H9 (cell line): ENCODE results near the gene PTPN13. TPM values are rescaled to one million over a fixed set of nuclear protein-coding genes. Genes with fewer than 3 reads are reported as not detected.

ENCODE experiments used
- DNase-seq: peaks from one replicate; pipeline ENCODE4 v3.0.0-alpha.2; 2017
- H2AFZ ChIP-seq: one replicate; pipeline ENCODE4 v1.6.1; 2013; ENCODE audit warnings: mild to moderate bottlenecking, low read length, control low read depth, moderate library complexity
- H2AK5ac ChIP-seq: 2 replicates; pipeline ENCODE4 v1.6.1; 2013; ENCODE audit warnings: low read length, control low read depth, mixed read lengths; ENCODE audit not compliant: insufficient read length
- H2BK120ac ChIP-seq: one replicate; pipeline ENCODE4 v1.6.1; 2013; ENCODE audit warnings: low read depth, mild to moderate bottlenecking, low read length, control low read depth, inconsistent platforms; ENCODE audit not compliant: poor library complexity, severe bottlenecking
- H2BK12ac ChIP-seq: 2 replicates; pipeline ENCODE4 v1.6.1; 2013; ENCODE audit warnings: low read length, control low read depth, mixed read lengths, low read depth; ENCODE audit not compliant: insufficient read length
- H2BK15ac ChIP-seq: 2 replicates; pipeline ENCODE4 v1.6.1; 2013; ENCODE audit warnings: low read depth, low read length, control low read depth
- H2BK20ac ChIP-seq: one replicate; pipeline ENCODE4 v1.6.1; 2013; ENCODE audit warnings: low read depth, mild to moderate bottlenecking, low read length, control low read depth, inconsistent platforms; ENCODE audit not compliant: poor library complexity, severe bottlenecking
- H2BK5ac ChIP-seq: 2 replicates; pipeline ENCODE4 v1.6.1; 2013; ENCODE audit warnings: low read length, control low read depth, mixed read lengths; ENCODE audit not compliant: insufficient read length
- H3K14ac ChIP-seq: 2 replicates; pipeline ENCODE4 v1.6.1; 2013; ENCODE audit warnings: low read length, control low read depth; ENCODE audit not compliant: insufficient read depth
- H3K18ac ChIP-seq: 2 replicates; pipeline ENCODE4 v1.6.1; 2013; ENCODE audit warnings: low read depth, mild to moderate bottlenecking, mixed read lengths, low read length, control low read depth; ENCODE audit not compliant: insufficient read length
- H3K23ac ChIP-seq: 2 replicates; pipeline ENCODE4 v1.6.1; 2013; ENCODE audit warnings: low read length, control low read depth, mixed read lengths, low read depth; ENCODE audit not compliant: insufficient read length
- H3K23me2 ChIP-seq: 2 replicates; pipeline ENCODE4 v1.6.1; 2013; ENCODE audit warnings: low read depth, mild to moderate bottlenecking, mixed read lengths, low read length, control low read depth; ENCODE audit not compliant: insufficient read length, poor library complexity, severe bottlenecking
- H3K27ac ChIP-seq: 2 replicates; pipeline ENCODE4 v1.5.1; 2013; ENCODE audit warnings: low read length, control low read depth, mixed read lengths, low read depth; ENCODE audit not compliant: insufficient read length
- H3K27me3 ChIP-seq: 2 replicates; pipeline ENCODE4 v1.6.1; 2013; ENCODE audit warnings: low read length, control low read depth, inconsistent platforms; ENCODE audit not compliant: insufficient read depth
- H3K4ac ChIP-seq: 2 replicates; pipeline ENCODE4 v1.6.1; 2013; ENCODE audit warnings: low read depth, mild to moderate bottlenecking, control low read depth, inconsistent platforms, low read length, moderate library complexity
- H3K4me1 ChIP-seq: 2 replicates; pipeline ENCODE4 v1.6.1; 2013; ENCODE audit warnings: low read length, control low read depth, inconsistent platforms; ENCODE audit not compliant: insufficient read depth
- H3K4me2 ChIP-seq: 2 replicates; pipeline ENCODE4 v1.6.1; 2013; ENCODE audit warnings: low read length, control low read depth, mixed read lengths; ENCODE audit not compliant: insufficient read length, insufficient read depth
- H3K56ac ChIP-seq: 2 replicates; pipeline ENCODE4 v1.6.1; 2013; ENCODE audit warnings: low read depth, mild to moderate bottlenecking, mixed read lengths, low read length, control low read depth; ENCODE audit not compliant: insufficient read length
- H3K79me1 ChIP-seq: 2 replicates; pipeline ENCODE4 v1.6.1; 2013; ENCODE audit warnings: low read depth, mild to moderate bottlenecking, moderate library complexity, low read length, control low read depth, inconsistent platforms; ENCODE audit not compliant: insufficient read depth, poor library complexity, severe bottlenecking
- H3K79me2 ChIP-seq: 2 replicates; pipeline ENCODE4 v1.6.1; 2013; ENCODE audit warnings: low read length, control low read depth, inconsistent platforms; ENCODE audit not compliant: insufficient read depth
- H3K9ac ChIP-seq: 2 replicates; pipeline ENCODE4 v1.6.1; 2013; ENCODE audit warnings: low read length, control low read depth, mixed read lengths; ENCODE audit not compliant: insufficient read length; ENCODE audit errors: extremely low read depth
- H3K9me3 ChIP-seq: one replicate; pipeline ENCODE4 v1.6.1; 2013; ENCODE audit warnings: low read depth, low read length, inconsistent platforms; ENCODE audit not compliant: control insufficient read depth
- H3T11ph ChIP-seq: one replicate; pipeline ENCODE4 v1.6.1; 2013; ENCODE audit warnings: mild to moderate bottlenecking, low read length, control low read depth, inconsistent platforms
- H4K20me1 ChIP-seq: one replicate; pipeline ENCODE4 v1.6.1; 2013; ENCODE audit not compliant: control insufficient read depth, insufficient read length, insufficient read depth
- H4K5ac ChIP-seq: 2 replicates; pipeline ENCODE4 v1.6.1; 2013; ENCODE audit warnings: low read depth, mild to moderate bottlenecking, mixed read lengths, low read length, control low read depth; ENCODE audit not compliant: insufficient read length
- H4K8ac ChIP-seq: replicated peaks from 2 replicates; pipeline ENCODE4 v1.6.1; 2013; ENCODE audit warnings: low read length, control low read depth, mixed read lengths, low read depth; ENCODE audit not compliant: insufficient read length
- H4K91ac ChIP-seq: 2 replicates; pipeline ENCODE4 v1.6.1; 2013; ENCODE audit warnings: low read depth, mild to moderate bottlenecking, moderate library complexity, mixed read lengths, low read length, control low read depth; ENCODE audit not compliant: insufficient read length
- H3K27ac Mint-ChIP-seq, 3 experiments: 2 replicates in 2 of 3; 3 replicates in 1 of 3; pipeline ENCODE4 v1.8.0; 2020 to 2021; ENCODE audit warnings: mixed read lengths in 3 of 3, mild to moderate bottlenecking in 1 of 3, moderate library complexity in 1 of 3
- H3K27me3 Mint-ChIP-seq: 2 replicates; pipeline ENCODE4 v1.8.0; 2021; ENCODE audit warnings: low read depth, mild to moderate bottlenecking, moderate library complexity, mixed read lengths
- H3K36me3 Mint-ChIP-seq, 3 experiments: 2 replicates in 2 of 3; 3 replicates in 1 of 3; pipeline ENCODE4 v1.8.0; 2020 to 2021; ENCODE audit warnings: low read depth in 3 of 3, mixed read lengths in 3 of 3; ENCODE audit not compliant: insufficient read depth in 1 of 3
- H3K4me1 Mint-ChIP-seq, 2 experiments: 2 replicates each; pipeline ENCODE4 v1.8.0; 2020; ENCODE audit warnings: mixed read lengths in 2 of 2
- H3K4me3 Mint-ChIP-seq, 2 experiments: 2 replicates in 1 of 2; 3 replicates in 1 of 2; pipeline ENCODE4 v1.8.0; 2020 to 2021; ENCODE audit warnings: mild to moderate bottlenecking in 2 of 2, mixed read lengths in 2 of 2, moderate library complexity in 1 of 2
- H3K9me3 Mint-ChIP-seq, 2 experiments: 2 replicates in 1 of 2; 3 replicates in 1 of 2; pipeline ENCODE4 v1.8.0; 2020; ENCODE audit warnings: mild to moderate bottlenecking in 2 of 2, mixed read lengths in 2 of 2, moderate library complexity in 1 of 2
- CTCF ChIP-seq: fragments of 200-600 bp; sonication (generic); conservative IDR thresholded peaks from 3 replicates; pipeline ENCODE4 v1.8.0; 2021; ENCODE audit warnings: antibody characterized with exemption, mild to moderate bottlenecking
- WGBS: extraction: QIAGEN DNeasy Blood & Tissue Kit; methylation state at CpG from one replicate; pipeline ENCODE4 v1.1.7; 2013; ENCODE audit warnings: missing lambda C conversion rate, low lambda C conversion rate, mixed read lengths; ENCODE audit not compliant: insufficient read length; ENCODE audit errors: extremely low coverage; 5-methylcytosine and 5-hydroxymethylcytosine counted together
- total RNA-seq: library from RNA; stranded (reverse); gene quantifications from 2 replicates; pipeline ENCODE4 v1.2.1, GENCODE V29; 2021

PTPN13 gene
- total RNA-seq, 1 experiment from 2014 or later, result 34.9 TPM

GRCh38 chr4:86685401-86685800, 91.3 kb downstream of the PTPN13 start:
- no peak for DNase-seq
- no peak for TF ChIP-seq CTCF
- no peak overlapping the region for H3K23ac ChIP-seq
- H2BK20ac ChIP-seq, result no peak overlapping the region
- no peaks in the 10 kb centered on the region for H3K79me1 ChIP-seq
- H3K4me3 Mint-ChIP-seq, result no peak overlapping the region
- no peak overlapping the region for H4K5ac ChIP-seq
- H3K4me2 ChIP-seq, result no peak overlapping the region
- no peak overlapping the region for H3K27ac ChIP-seq
- H2BK12ac ChIP-seq, result no peak overlapping the region
- H2AK5ac ChIP-seq, result no peak overlapping the region
- H4K91ac ChIP-seq, result no peak overlapping the region
- H3K18ac ChIP-seq, result no peak overlapping the region
- H3K23me2 ChIP-seq, result no peaks in the 10 kb centered on the region
- WGBS, result no CpG with 5 or more reads among the region's 3 CpGs
- H3T11ph ChIP-seq, result no peak overlapping the region
- H3K36me3 Mint-ChIP-seq, result peaks cover 4 to 11% (median 9%) of the 10 kb centered on the region in 3 experiments; a peak in 5 of 7 replicates
- no peak overlapping the region for H2AFZ ChIP-seq
- no peaks in the 10 kb centered on the region for H3K79me2 ChIP-seq
- no peak overlapping the region for H2BK15ac ChIP-seq
- no peak overlapping the region for H3K4ac ChIP-seq
- H3K56ac ChIP-seq, result no peak overlapping the region
- no peaks in the 10 kb centered on the region for H4K20me1 ChIP-seq
- H3K27ac Mint-ChIP-seq, result peak overlapping the region in 1 of 3 experiments; percentile 70; a peak in 2 of 7 replicates
- H3K9me3 Mint-ChIP-seq, result no peaks in the 10 kb centered on the region
- no peak overlapping the region for H2BK120ac ChIP-seq
- H3K4me1 ChIP-seq, result no peaks in the 10 kb centered on the region
- H3K9ac ChIP-seq, result no peak overlapping the region
- no peak overlapping the region for H2BK5ac ChIP-seq
- no peak overlapping the region for H3K14ac ChIP-seq
- H3K4me1 Mint-ChIP-seq, result peaks cover 12 to 15% of the 10 kb centered on the region in 2 experiments
- no peaks in the 10 kb centered on the region for H3K27me3 ChIP-seq
- H3K27me3 Mint-ChIP-seq, result no peaks in the 10 kb centered on the region
- H4K8ac ChIP-seq, result no peak overlapping the region
- H3K9me3 ChIP-seq, result no peaks in the 10 kb centered on the region
